ENCODE results near the gene INO80.

Gene INO80

GRCh38 chr15:40937762-40938535, 178.1 kb downstream of the INO80 start:
- no peak for DNase-seq (ENCODE audit: low spot score)
- no peak for TF ChIP-seq CTCF (IDR thresholded peaks at IDR 0.05; ENCODE audit: extremely low read depth, missing control alignments)

DNA sequence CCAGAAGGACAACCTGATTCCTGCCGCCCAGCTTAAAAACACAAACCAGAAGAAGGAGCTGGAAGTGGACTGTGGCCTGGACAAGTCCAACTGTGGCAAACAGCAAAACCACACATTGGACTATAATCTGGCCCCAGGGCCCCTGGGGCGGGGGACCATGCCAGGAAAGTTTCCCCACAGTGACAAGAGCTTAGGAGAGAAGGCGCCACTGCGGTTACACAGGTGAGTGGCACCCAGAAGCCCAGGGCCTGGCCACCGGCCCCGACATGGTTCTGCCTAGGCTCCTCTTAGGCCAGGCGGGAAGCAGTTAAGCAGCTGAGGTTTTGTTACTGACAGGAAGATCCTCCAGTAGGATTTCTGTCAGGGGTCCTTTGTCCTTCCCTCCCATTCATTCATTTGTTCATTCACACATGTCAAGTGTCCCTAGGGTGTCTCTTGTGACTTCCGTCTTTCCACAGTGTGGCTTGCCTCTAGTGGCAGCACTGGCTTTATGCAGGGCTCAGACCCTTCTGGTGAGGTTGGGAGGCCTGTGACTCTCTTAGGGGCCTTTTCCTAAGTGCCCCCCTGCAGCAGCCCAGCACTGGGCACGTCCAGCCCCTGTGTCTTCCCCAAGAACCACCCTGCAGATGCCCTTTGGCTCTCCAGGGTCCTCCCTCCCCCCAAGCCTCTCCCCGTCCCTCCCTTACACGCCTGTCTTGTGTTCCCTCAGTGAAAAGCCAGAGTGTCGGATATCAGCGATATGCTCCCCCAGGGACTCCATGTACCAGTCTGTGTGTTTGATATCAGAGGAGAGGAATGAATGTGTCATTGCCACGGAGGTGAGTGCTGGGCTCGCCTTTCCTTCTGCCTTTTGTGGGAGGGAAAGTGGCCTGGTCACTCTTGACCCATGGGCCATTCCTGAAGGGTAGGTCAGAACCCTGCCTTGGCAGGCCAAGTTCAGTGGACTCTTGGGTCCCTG, 179.1 kb downstream of the INO80 start:
- TF ChIP-seq CTCF (IDR thresholded peaks at IDR 0.05; ENCODE audit: extremely low read depth, missing control alignments) = no peak
- DNase-seq (ENCODE audit: low spot score) = no peak

DNA sequence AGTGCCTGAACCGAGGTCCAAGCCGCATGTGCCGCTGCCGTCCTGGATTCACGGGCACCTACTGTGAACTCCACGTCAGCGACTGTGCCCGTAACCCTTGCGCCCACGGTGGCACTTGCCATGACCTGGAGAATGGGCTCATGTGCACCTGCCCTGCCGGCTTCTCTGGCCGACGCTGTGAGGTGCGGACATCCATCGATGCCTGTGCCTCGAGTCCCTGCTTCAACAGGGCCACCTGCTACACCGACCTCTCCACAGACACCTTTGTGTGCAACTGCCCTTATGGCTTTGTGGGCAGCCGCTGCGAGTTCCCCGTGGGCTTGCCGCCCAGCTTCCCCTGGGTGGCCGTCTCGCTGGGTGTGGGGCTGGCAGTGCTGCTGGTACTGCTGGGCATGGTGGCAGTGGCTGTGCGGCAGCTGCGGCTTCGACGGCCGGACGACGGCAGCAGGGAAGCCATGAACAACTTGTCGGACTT, 179.8 kb downstream of the INO80 start:
- TF ChIP-seq CTCF (IDR thresholded peaks at IDR 0.05; ENCODE audit: extremely low read depth, missing control alignments) = no peak
- DNase-seq (ENCODE audit: low spot score) = no peak

GRCh38 chr15:40934457-40934856, 181.6 kb downstream of the INO80 start:
- DNase-seq (ENCODE audit: low spot score) = no peak

GRCh38 chr15:40933517-40933902, 182.6 kb downstream of the INO80 start:
- no peak for DNase-seq (ENCODE audit: low spot score)
- TF ChIP-seq CTCF (IDR thresholded peaks at IDR 0.05; ENCODE audit: extremely low read depth, missing control alignments) = no peak

More at GRCh38 chr15:40934457-40934856, 181.6 kb downstream of the INO80 start:
- TF ChIP-seq CTCF (IDR thresholded peaks at IDR 0.05; ENCODE audit: extremely low read depth, missing control alignments) = no peak

GRCh38 chr15:40932649-40933516, 183.2 kb downstream of the INO80 start:
- TF ChIP-seq CTCF (IDR thresholded peaks at IDR 0.05; ENCODE audit: extremely low read depth, missing control alignments) = no peak
- no peak for DNase-seq (ENCODE audit: low spot score)
